Epithelial cell of esophagus (primary cell): ENCODE data around the gene SLC26A6.

Source experiments
- DNase-seq: peaks from one replicate; pipeline ENCODE4 v3.0.0; 2010; ENCODE audit warnings: low read depth
- H3K4me3 ChIP-seq: 2 replicates; pipeline ENCODE4 v1.5.1; 2011; ENCODE audit warnings: mild to moderate bottlenecking, low read length, control low read depth
- CTCF ChIP-seq: IDR thresholded peaks from 2 replicates; pipeline ENCODE4 v1.5.1; 2011; ENCODE audit warnings: low read depth, mild to moderate bottlenecking, low read length, control low read depth, inconsistent platforms; ENCODE audit not compliant: insufficient read depth; ENCODE audit errors: missing control alignments

SLC26A6 gene

GRCh38 chr3:48680811-48681540 lies 45.7 kb upstream of the SLC26A6 start:
- no peak for DNase-seq
- TF ChIP-seq CTCF: no peak
- H3K4me3 ChIP-seq: no peak overlapping the region

- DNase-seq: no peak
- H3K4me3 ChIP-seq: no peak overlapping the region
- no peak for TF ChIP-seq CTCF
Measured at GRCh38 chr3:48679411-48680391, 44.4 kb upstream of the SLC26A6 start.

- TF ChIP-seq CTCF: no peak
- H3K4me3 ChIP-seq: no peak overlapping the region
- DNase-seq: no peak
Measured at GRCh38 chr3:48678566-48679380, 43.5 kb upstream of the SLC26A6 start.

- TF ChIP-seq CTCF: no peak
- no peak overlapping the region for H3K4me3 ChIP-seq
- DNase-seq: no peak
Measured at GRCh38 chr3:48678056-48678455, 42.8 kb upstream of the SLC26A6 start.

- H3K4me3 ChIP-seq: no peak overlapping the region
- DNase-seq: no peak
- no peak for TF ChIP-seq CTCF
Measured at GRCh38 chr3:48674505-48674904, 39.2 kb upstream of the SLC26A6 start.

GRCh38 chr3:48672522-48672921 lies 37.3 kb upstream of the SLC26A6 start:
- no peak for TF ChIP-seq CTCF
- no peak for DNase-seq
- H3K4me3 ChIP-seq: no peak overlapping the region
